Fibroblast of villous mesenchyme (primary cell): ENCODE measurements around the gene GYS2. TPM values are rescaled to one million over a fixed set of nuclear protein-coding genes. Genes with fewer than 3 reads are reported as not detected.

Experiments used
- DNase-seq: peaks from one replicate; pipeline ENCODE4 v3.0.0-alpha.2; 2010; ENCODE audit warnings: low read depth
- H3K4me3 ChIP-seq: 2 replicates; pipeline ENCODE4 v1.5.1; 2011; ENCODE audit warnings: low read depth, mild to moderate bottlenecking, low read length
- CTCF ChIP-seq: IDR thresholded peaks from 2 replicates; pipeline ENCODE4 v1.5.1; 2012; ENCODE audit warnings: low read depth, mild to moderate bottlenecking, low read length; ENCODE audit not compliant: insufficient read depth
- total RNA-seq: library from RNA; depleted of rRNA; stranded (reverse); fragments of >200 nt; gene quantifications from 2 replicates; pipeline ENCODE4 v1.2.3, GENCODE V29; 2012

GYS2 gene
- total RNA-seq, 1 donor, result not detected

GRCh38 chr12:21529456-21529855 lies 75.2 kb downstream of the GYS2 start:
- TF ChIP-seq CTCF, result no peak

GRCh38 chr12:21528953-21529352 lies 75.7 kb downstream of the GYS2 start:
- H3K4me3 ChIP-seq, result no peak overlapping the region
- no peak for DNase-seq
- TF ChIP-seq CTCF, result no peak

More at GRCh38 chr12:21529456-21529855, 75.2 kb downstream of the GYS2 start:
- no peak for DNase-seq
- H3K4me3 ChIP-seq, result no peak overlapping the region

- TF ChIP-seq CTCF, result no peak
- peak; percentile 37 for DNase-seq
- peak overlapping the region; percentile 65 for H3K4me3 ChIP-seq
These were observed 77.0 kb downstream of the GYS2 start for GRCh38 chr12:21527451-21528180.

- H3K4me3 ChIP-seq, result peak overlapping the region; percentile 65
- TF ChIP-seq CTCF, result no peak
- DNase-seq, result no peak
These were observed 77.8 kb downstream of the GYS2 start for GRCh38 chr12:21526721-21527345.

GRCh38 chr12:21526053-21526452 lies 78.6 kb downstream of the GYS2 start, which contains the start of gene SPX:
TSS of gene SPX (plus strand) at chr12:21526296. CDS start at chr12:21526473, 177 bp downstream.
- peak; percentile 7 for DNase-seq
- no peak for TF ChIP-seq CTCF
- H3K4me3 ChIP-seq, result peak within 1 kb of the TSS; percentile 65

GRCh38 chr12:21523148-21523547 lies 81.5 kb downstream of the GYS2 start:
- no peak for DNase-seq
- TF ChIP-seq CTCF, result no peak
- H3K4me3 ChIP-seq, result no peak overlapping the region

- H3K4me3 ChIP-seq, result no peak overlapping the region
- no peak for TF ChIP-seq CTCF
- no peak for DNase-seq
These were observed 83.1 kb downstream of the GYS2 start for GRCh38 chr12:21521541-21521940.
